GM23248 (cell line): ENCODE data around the gene TRIM42. TPM values are rescaled to one million over a fixed set of nuclear protein-coding genes. Genes with fewer than 3 reads are reported as not detected.

ENCODE experiments used
- DNase-seq: peaks from one replicate; pipeline ENCODE4 v3.0.0-alpha.2; 2015
- H2AFZ ChIP-seq: fragments of 200-600 bp; sonication (generic); 2 replicates; pipeline ENCODE4 v1.6.1; 2016; ENCODE audit warnings: antibody characterized with exemption
- H3F3A ChIP-seq: fragments of 200-600 bp; sonication (generic); 2 replicates; pipeline ENCODE4 v1.6.1; 2016; ENCODE audit warnings: mild to moderate bottlenecking, antibody characterized with exemption, mixed run types; ENCODE audit not compliant: insufficient read depth
- H3K27ac ChIP-seq: fragments of 200-600 bp; sonication (generic); 2 replicates; pipeline ENCODE4 v1.5.1; 2016; ENCODE audit warnings: mild to moderate bottlenecking
- H3K27me3 ChIP-seq: fragments of 200-600 bp; sonication (generic); replicated peaks from 2 replicates; pipeline ENCODE4 v1.6.1; 2016; ENCODE audit warnings: mild to moderate bottlenecking; ENCODE audit not compliant: insufficient read depth
- H3K36me3 ChIP-seq: fragments of 200-600 bp; sonication (generic); 2 replicates; pipeline ENCODE4 v1.6.1; 2016; ENCODE audit warnings: low read depth, mild to moderate bottlenecking
- H3K4me1 ChIP-seq: fragments of 200-600 bp; sonication (generic); 2 replicates; pipeline ENCODE4 v1.6.1; 2016; ENCODE audit warnings: mild to moderate bottlenecking; ENCODE audit not compliant: insufficient read depth
- H3K4me2 ChIP-seq: fragments of 200-600 bp; sonication (generic); one replicate; pipeline ENCODE4 v1.6.1; 2016; ENCODE audit warnings: mild to moderate bottlenecking; ENCODE audit not compliant: unreplicated experiment
- H3K4me3 ChIP-seq: fragments of 200-600 bp; sonication (generic); 2 replicates; pipeline ENCODE4 v1.5.1; 2016; ENCODE audit warnings: mild to moderate bottlenecking
- H3K79me2 ChIP-seq: fragments of 200-600 bp; sonication (generic); 2 replicates; pipeline ENCODE4 v1.6.1; 2016; ENCODE audit warnings: mild to moderate bottlenecking; ENCODE audit not compliant: insufficient read depth
- H3K9ac ChIP-seq: fragments of 200-600 bp; sonication (generic); 2 replicates; pipeline ENCODE4 v1.6.1; 2016; ENCODE audit warnings: mild to moderate bottlenecking
- H3K9me2 ChIP-seq: fragments of 200-600 bp; sonication (generic); 2 replicates; pipeline ENCODE4 v1.6.1; 2016; ENCODE audit warnings: mixed run types, mild to moderate bottlenecking, moderate library complexity; ENCODE audit not compliant: insufficient read depth
- H3K9me3 ChIP-seq: fragments of 200-600 bp; sonication (generic); one replicate; pipeline ENCODE4 v1.6.1; 2017; ENCODE audit warnings: low read depth
- H4K20me1 ChIP-seq: fragments of 200-600 bp; sonication (generic); 2 replicates; pipeline ENCODE4 v1.6.0; 2016; ENCODE audit not compliant: insufficient read depth
- EZH2 ChIP-seq: fragments of 200-600 bp; sonication (generic); IDR thresholded peaks from 2 replicates; pipeline ENCODE4 v1.6.1; 2018; ENCODE audit warnings: antibody characterized with exemption, mild to moderate bottlenecking; ENCODE audit not compliant: insufficient read depth, poor library complexity, severe bottlenecking
- EZH2phosphoT487 ChIP-seq: fragments of 200-600 bp; sonication (generic); IDR thresholded peaks from 2 replicates; pipeline ENCODE4 v1.6.1; 2018; ENCODE audit warnings: antibody characterized with exemption, moderate library complexity, mild to moderate bottlenecking, low read depth; ENCODE audit not compliant: insufficient read depth
- WGBS, 2 experiments: methylation state at CpG; one replicate each; pipeline ENCODE4 v1.1.6; 2015 to 2017; ENCODE audit warnings: low lambda C conversion rate in 2 of 2, low coverage in 1 of 2; ENCODE audit errors: missing lambda C conversion rate in 2 of 2; 5-methylcytosine and 5-hydroxymethylcytosine counted together
- in situ Hi-C: fragments of 300-500 bp; cut with MboI; formaldehyde crosslinking; loops from 2 replicates; pipeline ENCODE4 v1.15.0; 2020
- polyA plus RNA-seq: library from polyadenylated mRNA; unstranded; fragments of >200 nt; fragmentation: Nextera tagmentation; extraction: Ambion mirVana; gene quantifications from 2 replicates; pipeline ENCODE4 v1.2.1, GENCODE V29; 2016
- total RNA-seq: library from RNA; depleted of rRNA; stranded (reverse); fragments of >200 nt; shearing (Covaris generic); gene quantifications from 2 replicates; pipeline ENCODE4 v1.2.3, GENCODE V29; 2014

TRIM42 gene
- total and polyA plus RNA-seq, 2 experiments from 2014 or later, result not detected

- Histone ChIP-seq H2AFZ (no peak overlapping the region), H4K20me1 (no peaks in the 10 kb centered on the region), H3K4me2 (no peak overlapping the region), H3K9me3 (no peaks in the 10 kb centered on the region), H3K36me3 (no peaks in the 10 kb centered on the region), H3K79me2 (no peaks in the 10 kb centered on the region), H3K9me2 (no peaks in the 10 kb centered on the region), H3K27me3 (peaks cover 4% of the 10 kb centered on the region; the same call in 1 of the 2 replicates), H3K4me1 (no peaks in the 10 kb centered on the region), H3K27ac (no peak overlapping the region), H3K9ac (no peak overlapping the region), H3F3A (no peaks in the 10 kb centered on the region), H3K4me3 (no peak overlapping the region)
- WGBS, 2 experiments, result 24 to 33% methylated on average over 5 of the region's 5 CpGs
- peak; percentile 66 for DNase-seq
- in situ Hi-C loops, result no loop called here
- TF ChIP-seq EZH2 (no peak), EZH2phosphoT487 (no peak)
Measured at GRCh38 chr3:140736863-140737460, 59.1 kb downstream of the TRIM42 start.

GRCh38 chr3:140742116-140742515 lies 64.3 kb downstream of the TRIM42 start:
- H3K9ac ChIP-seq, result no peak overlapping the region
- no peak overlapping the region for H3K27ac ChIP-seq
- H3F3A ChIP-seq, result no peaks in the 10 kb centered on the region
- no peak for DNase-seq
- no peaks in the 10 kb centered on the region for H3K9me2 ChIP-seq
- TF ChIP-seq EZH2phosphoT487, result no peak
- TF ChIP-seq EZH2, result no peak
- WGBS, 2 experiments, result 31 to 34% methylated on average over 2 of the region's 2 CpGs
- no peaks in the 10 kb centered on the region for H3K79me2 ChIP-seq
- no peak overlapping the region for H2AFZ ChIP-seq
- no peaks in the 10 kb centered on the region for H3K36me3 ChIP-seq
- H3K4me2 ChIP-seq, result no peak overlapping the region
- H4K20me1 ChIP-seq, result no peaks in the 10 kb centered on the region
- no peak overlapping the region for H3K4me3 ChIP-seq
- in situ Hi-C loops, result no loop called here
- H3K4me1 ChIP-seq, result no peaks in the 10 kb centered on the region
- H3K9me3 ChIP-seq, result no peaks in the 10 kb centered on the region
- H3K27me3 ChIP-seq, result no peaks in the 10 kb centered on the region; the same call in none of the 2 replicates

DNA sequence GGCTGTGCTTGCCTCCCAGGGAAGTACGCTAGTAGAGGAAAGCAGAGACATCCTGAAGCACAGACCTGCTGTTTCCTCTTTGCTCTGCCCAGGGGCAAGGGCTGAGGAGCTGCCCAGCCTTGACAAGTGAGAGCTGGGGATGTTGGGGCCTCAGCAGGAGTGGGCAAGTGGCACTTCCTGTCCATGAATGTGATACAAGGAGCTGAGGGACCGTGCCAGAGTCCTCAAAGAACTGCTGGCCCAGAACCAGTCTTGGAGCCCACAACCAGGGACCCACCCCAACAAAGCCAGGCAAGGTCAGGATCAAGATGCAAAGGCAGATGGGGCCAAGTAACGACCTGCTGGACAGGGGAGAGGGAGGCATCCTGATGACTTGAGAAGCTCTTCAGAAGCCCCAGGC lies 70.3 kb downstream of the TRIM42 start:
- TF ChIP-seq EZH2phosphoT487 (no peak), EZH2 (no peak)
- in situ Hi-C loops, result no loop called here
- no peaks in the 10 kb centered on the region for H3K4me1 ChIP-seq
- no peak overlapping the region for H3K4me3 ChIP-seq
- no peak overlapping the region for H2AFZ ChIP-seq
- no peaks in the 10 kb centered on the region; the same call in 1 of the 2 replicates for H3K27me3 ChIP-seq
- no peaks in the 10 kb centered on the region for H3F3A ChIP-seq
- no peak for DNase-seq
- no peaks in the 10 kb centered on the region for H3K36me3 ChIP-seq
- H3K79me2 ChIP-seq, result no peaks in the 10 kb centered on the region
- no peaks in the 10 kb centered on the region for H3K9me2 ChIP-seq
- 17 to 25% methylated on average over 3 of the region's 3 CpGs for WGBS, 2 experiments
- no peak overlapping the region for H3K27ac ChIP-seq
- H3K4me2 ChIP-seq, result no peak overlapping the region
- H3K9ac ChIP-seq, result no peak overlapping the region
- no peaks in the 10 kb centered on the region for H4K20me1 ChIP-seq
- H3K9me3 ChIP-seq, result no peaks in the 10 kb centered on the region

DNA sequence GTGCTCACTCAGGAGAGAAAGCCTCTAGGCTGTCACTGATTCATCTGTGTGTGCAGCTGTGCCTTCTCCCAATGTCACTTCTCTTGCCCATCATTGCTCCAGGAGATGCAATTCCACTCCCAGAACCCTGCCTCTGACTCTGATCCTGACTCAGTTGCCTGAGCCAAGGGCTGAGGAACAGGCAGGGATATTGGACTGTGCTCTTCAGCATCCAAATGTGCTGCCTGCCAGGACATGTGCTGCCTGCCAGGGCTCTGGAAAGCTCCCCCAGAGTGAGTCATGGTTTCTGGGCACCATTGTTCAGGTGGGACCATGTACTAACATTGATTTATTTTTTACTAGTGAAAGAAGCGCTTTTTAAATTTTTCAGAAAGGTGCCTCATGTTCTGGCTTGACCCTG lies 71.0 kb downstream of the TRIM42 start:
- H3K36me3 ChIP-seq, result no peaks in the 10 kb centered on the region
- TF ChIP-seq EZH2phosphoT487, result no peak
- H2AFZ ChIP-seq, result no peak overlapping the region
- no peaks in the 10 kb centered on the region for H3K9me3 ChIP-seq
- in situ Hi-C loops, result no loop called here
- no peak overlapping the region for H3K27ac ChIP-seq
- no peaks in the 10 kb centered on the region; the same call in 1 of the 2 replicates for H3K27me3 ChIP-seq
- no peak overlapping the region for H3K9ac ChIP-seq
- H3K9me2 ChIP-seq, result no peaks in the 10 kb centered on the region
- no peak overlapping the region for H3K4me3 ChIP-seq
- no peak for DNase-seq
- H4K20me1 ChIP-seq, result no peaks in the 10 kb centered on the region
- H3K4me1 ChIP-seq, result no peaks in the 10 kb centered on the region
- H3F3A ChIP-seq, result no peaks in the 10 kb centered on the region
- 28 to 44% methylated on average over 1 of the region's 1 CpG for WGBS, 2 experiments
- H3K4me2 ChIP-seq, result no peak overlapping the region
- H3K79me2 ChIP-seq, result no peaks in the 10 kb centered on the region
